ENCODE results near the gene FBP1.

The FBP1 gene

GRCh38 chr9:94639061-94639998, at the start of gene FBP1:
Gene FBP1, minus strand, starts transcription at chr9:94639518. Its CDS starts 208 bp downstream, at chr9:94639310.
- no peak for DNase-seq (ENCODE audit: low spot score)

- DNase-seq (ENCODE audit: low spot score): no peak
Observed at GRCh38 chr9:94687451-94687850, 48.1 kb upstream of the FBP1 start.

DNA sequence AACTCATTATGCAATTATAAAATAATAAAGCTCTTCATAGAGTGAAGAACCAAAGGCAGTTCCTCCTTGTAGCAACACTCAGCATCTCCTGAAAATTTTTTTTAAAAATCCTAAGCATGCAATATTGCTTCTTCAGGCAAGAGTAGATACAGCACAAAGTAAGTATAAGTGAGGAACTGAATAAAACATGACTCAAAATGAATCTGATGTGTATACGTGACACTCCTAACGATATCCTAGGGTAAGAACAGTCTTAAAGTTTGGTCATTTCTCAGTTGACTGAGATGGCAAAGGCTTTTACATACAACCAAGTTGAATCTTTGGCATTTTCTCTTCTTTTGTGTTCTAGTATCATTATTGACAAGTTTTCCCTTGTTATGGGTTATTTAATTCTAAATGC, 46.0 kb upstream of the FBP1 start:
- DNase-seq (ENCODE audit: low spot score): no peak

DNA sequence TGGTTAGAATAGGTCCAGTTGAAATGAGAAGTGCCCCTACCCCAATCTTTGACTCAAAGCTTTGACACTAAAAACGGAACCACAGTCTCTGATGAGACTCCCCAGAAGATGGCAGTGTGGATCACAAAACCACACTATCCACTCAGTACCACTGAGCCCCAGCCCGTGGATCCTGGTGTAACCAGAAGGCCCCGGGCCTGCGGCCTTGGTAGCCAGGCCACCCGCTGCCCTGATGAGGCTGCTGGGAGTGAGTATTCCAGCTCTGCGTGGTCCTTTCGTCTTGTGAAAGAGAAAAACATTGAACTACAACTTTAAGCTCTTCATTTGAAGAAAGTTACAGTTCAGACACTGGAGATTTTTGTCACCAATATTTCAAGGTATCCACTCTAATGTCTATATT, 42.2 kb upstream of the FBP1 start:
- peak; percentile 70 for DNase-seq (ENCODE audit: low spot score)

- no peak for DNase-seq (ENCODE audit: low spot score)
Observed at GRCh38 chr9:94680621-94681020, 41.3 kb upstream of the FBP1 start.

- no peak for DNase-seq (ENCODE audit: low spot score)
Observed at GRCh38 chr9:94680020-94680419, 40.7 kb upstream of the FBP1 start.

DNA sequence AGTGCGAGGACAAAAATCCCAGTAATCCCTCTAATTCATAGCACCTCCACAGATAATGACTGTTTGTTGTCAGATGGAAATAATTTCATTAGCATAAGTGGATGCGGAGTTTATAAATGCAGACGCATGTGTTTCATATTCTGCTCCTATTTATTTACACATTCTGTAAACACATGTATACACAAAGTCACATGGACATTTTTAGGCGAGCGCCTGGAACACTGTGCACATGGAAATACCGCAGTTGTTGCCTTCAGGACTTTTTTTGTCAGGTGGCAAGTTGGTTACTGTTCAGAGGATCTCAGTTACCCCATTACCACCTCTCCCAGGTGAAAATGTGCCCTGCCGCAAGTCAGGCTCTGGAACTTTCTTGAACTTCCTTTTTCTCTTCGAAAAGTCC, 40.3 kb upstream of the FBP1 start:
- DNase-seq (ENCODE audit: low spot score): no peak

DNA sequence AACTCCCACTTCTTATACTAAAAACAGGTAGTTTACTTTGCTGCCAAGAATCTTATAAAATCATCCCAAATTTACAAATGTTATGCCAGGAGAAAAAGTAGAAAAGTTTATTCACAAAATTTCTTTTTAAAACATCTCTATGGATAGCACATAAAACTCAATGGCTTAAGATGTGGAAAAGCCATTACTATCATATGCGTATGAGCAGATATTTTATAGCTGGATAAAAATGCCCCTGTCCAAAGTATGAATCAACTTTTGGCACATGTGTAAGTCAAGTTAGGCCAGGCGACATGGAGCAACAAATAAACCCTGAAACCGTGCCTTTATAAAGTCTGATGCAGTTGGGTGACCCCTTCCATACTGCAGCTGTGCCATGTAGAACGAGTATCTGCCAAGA, 38.6 kb upstream of the FBP1 start:
- DNase-seq (ENCODE audit: low spot score): no peak

- DNase-seq (ENCODE audit: low spot score): no peak
Observed at GRCh38 chr9:94676446-94677131, 37.3 kb upstream of the FBP1 start.

DNA sequence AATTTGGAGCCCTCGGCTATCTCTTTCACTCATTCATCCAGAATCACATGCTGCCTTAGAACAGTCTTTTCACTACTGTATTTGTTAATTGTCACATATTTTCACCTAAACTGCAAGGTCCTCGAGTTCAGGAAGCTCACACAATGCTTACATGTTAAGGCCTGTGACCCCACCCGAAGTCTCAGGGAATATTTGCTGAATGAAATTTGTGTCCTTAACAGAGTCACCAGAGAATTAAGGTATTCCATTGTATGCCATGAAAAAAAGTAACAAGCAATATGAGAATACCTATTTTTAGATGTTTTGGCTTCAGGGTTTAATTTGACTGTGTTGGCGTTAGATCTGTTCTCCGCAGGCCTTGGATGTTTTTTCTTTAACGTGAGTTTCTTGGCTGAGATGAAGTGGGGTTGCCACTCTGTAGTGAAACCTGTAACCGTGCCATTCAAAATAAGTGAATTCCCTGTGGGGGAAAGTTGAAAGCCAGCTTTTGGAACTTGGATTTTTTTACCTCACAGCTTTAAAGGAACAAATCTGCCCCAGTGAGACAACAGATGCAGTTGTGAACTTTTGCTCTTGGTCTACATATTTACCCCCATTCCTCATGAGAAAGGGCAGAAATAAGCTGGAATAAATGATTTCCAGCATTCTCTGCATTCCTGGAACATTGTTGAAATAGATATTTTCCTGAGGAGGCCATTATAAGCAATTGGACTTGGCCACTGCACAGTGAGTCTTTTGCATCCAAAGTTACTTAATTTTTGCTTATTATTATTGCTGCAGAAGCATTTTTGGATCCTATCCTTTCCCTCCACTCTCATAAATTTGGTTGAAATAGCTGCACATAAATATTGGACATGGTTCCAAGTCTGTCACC, 35.9 kb upstream of the FBP1 start:
- DNase-seq (ENCODE audit: low spot score): no peak

DNA sequence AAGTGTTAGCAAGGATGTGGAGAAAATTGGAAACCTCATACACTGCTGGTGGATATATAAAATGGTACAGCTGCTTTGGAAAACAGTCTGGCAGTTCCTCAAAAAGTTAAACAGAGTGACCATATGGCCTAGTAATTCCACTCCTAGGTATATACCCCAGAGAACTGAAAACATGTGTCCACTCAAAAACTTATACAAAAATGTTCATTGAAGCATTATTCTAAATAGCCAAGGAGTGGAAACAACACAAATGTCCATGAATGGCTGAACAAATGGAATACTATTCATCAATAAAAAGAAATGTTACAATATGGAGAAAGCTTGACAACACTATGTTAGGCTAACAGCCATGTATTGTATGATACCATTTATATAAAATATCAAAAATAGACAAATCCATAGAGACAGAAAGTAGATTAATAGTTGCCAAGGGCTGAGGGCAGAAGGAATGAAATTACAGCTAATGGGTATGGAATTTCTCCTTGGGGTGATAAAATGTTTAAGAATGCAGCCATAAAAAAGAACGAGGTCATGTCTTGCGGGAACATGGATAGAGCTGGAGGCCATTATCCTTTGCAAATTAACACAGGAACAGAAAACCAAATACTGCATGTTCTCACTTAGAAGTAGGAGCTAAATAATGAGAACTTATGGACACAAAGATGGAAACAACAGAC, 33.6 kb upstream of the FBP1 start:
- DNase-seq (ENCODE audit: low spot score): peak; percentile 39

- peak; percentile 83 for DNase-seq (ENCODE audit: low spot score)
Observed at GRCh38 chr9:94668928-94669729, 29.8 kb upstream of the FBP1 start.

DNA sequence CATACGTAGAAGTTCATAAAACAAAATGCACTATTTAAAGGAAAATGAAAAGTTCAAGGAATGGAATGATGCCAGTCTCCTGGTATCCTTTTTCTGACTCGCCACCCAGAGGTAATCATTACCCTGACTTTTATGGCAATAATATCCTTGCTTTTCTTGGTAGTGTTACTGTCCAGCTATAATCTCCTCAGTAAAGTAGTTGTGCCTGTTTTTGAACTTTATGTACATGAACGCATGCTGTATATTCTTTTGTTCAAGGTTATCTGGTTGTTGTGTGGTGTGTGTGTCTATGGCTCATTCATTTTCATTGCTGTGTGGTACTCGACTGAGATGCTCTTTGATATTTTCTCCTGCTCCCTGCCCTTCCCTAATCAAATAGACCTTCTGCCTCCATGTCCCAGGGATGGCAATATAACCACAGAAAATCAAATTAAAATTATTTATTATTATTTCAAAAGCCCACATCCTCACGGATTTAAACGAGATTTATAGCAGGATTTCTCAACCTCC, 29.2 kb upstream of the FBP1 start:
- DNase-seq (ENCODE audit: low spot score): no peak

GRCh38 chr9:94666364-94667099, 27.2 kb upstream of the FBP1 start:
- DNase-seq (ENCODE audit: low spot score): no peak

GRCh38 chr9:94665613-94666012, 26.3 kb upstream of the FBP1 start:
- DNase-seq (ENCODE audit: low spot score): no peak

DNA sequence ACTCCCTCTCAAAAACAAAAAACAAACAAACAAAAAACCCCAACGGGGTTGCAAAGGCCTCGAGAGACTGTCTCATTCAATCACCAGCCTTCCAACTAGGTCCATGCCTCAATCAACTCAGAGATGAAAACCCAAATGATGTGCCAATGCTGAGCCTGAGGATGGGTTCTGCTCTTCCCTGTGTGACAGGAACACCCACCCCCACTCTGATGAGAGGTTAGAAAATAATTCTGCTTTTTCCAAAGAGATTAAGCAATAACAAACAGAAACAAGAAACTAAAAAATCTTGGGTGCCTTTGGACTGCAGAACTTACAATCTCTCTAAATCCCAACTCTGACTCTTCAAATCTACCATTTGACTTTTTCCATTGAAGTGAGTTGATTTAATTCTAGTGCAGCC, 25.5 kb upstream of the FBP1 start:
- DNase-seq (ENCODE audit: low spot score): no peak

DNA sequence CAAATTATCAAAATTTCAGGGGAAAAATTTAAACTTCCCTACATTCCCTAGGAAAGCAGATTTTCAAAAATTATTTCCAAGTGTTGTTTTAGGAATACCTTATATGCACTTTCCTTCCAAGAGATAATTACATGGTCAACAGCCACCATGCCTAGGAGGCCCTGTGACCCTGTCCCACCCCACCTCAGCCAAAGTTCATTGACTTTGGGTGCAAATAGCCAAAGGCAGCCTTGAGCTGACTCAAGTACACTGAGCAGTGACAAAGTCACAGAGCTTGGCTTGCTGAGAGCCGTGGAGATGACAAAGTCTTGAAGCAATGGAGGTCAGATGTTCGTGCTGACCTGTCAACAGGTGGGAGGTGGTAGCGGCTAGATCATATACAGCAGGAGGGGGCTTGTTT, 24.3 kb upstream of the FBP1 start:
- no peak for DNase-seq (ENCODE audit: low spot score)

DNA sequence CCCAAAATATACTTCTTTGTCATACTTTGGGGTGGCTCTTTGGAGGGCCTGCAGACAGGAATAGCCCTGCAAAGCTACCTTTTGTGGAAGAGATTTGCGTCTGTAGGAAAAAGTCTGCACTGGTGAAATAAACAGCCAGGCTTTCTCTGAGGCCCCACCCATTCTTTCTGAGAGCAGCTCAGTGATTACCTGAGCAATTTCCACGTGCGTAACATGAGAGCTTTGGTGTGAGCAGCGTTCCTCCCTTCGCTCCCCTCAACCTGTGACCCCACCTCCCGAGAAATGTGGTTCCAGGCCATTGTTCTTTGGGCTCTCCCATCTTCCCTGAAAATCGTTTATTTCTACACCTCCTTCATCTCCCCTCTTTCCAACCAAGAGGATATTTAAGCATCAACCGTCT, 23.8 kb upstream of the FBP1 start:
- DNase-seq (ENCODE audit: low spot score): no peak

- DNase-seq (ENCODE audit: low spot score): no peak
Observed at GRCh38 chr9:94657021-94657725, 17.9 kb upstream of the FBP1 start.
